Heart left ventricle (tissue), 13 donors: ENCODE results near the gene UBR3.

Source experiments
- CTCF ChIP-seq, 12 donors: fragments of 200-600 bp; sonication (generic) in 4 of 12; IDR thresholded peaks; one replicate each; pipeline versions ENCODE4 v1.5.0 to v1.8.0; 2018 to 2022; ENCODE audit warnings: antibody characterized with exemption in 12 of 12, mild to moderate bottlenecking in 5 of 12
- POLR2A ChIP-seq, 2 donors: fragments of 450-650 bp; IDR thresholded peaks; one replicate each; pipeline ENCODE4 v1.6.1; 2017; ENCODE audit warnings: antibody characterized with exemption in 2 of 2, mild to moderate bottlenecking in 2 of 2, moderate library complexity in 2 of 2
- donor health status: ischemic (EF 13 %, LVEDD 7.1; RV severe dilation, severe dysfunction).
- donor health status: DM: no; HTN: yes; CAD: no.
- donor health status: DM: no; HTN: no; CAD: no.
- donor health status: ischemic (EF 25% LVEDD 6.9; RV normal size, moderate dysfunction).
- donor health status: ischemic (EF 25% LVEDD 5.7; RV mildly dilated, moderate dysfunction).
- donor health status: ischemic (EF 35%, LVEDD 5.7; RV mildly dilated, moderate dysfunction).
- donor health status: nonischemic (EF 11% LVEDD 7.7; RV severe dilation, severe dysfunction).
- donor health status: DM: yes; HTN: yes; CAD: no.
- donor health status: PGD.
- donor health status: ischemic (EF 29% LVEDD 5.4; RV normal size, mild dysfunction).
- donor health status: nonischemic (EF 23%, LVEDD 6.1; RV moderate dilation, normal function).

- no peak for TF ChIP-seq CTCF (IDR thresholded peaks at IDR 0.05)
- no peak for TF ChIP-seq POLR2A (IDR thresholded peaks at IDR 0.05)
Observed at GRCh38 chr2:170070778-170071177, 243.5 kb downstream of the UBR3 start.
